ENCODE data around the gene AKR1C8. TPM values are rescaled to one million over a fixed set of nuclear protein-coding genes. Genes with fewer than 3 reads are reported as not detected.

The AKR1C8 gene
- total and polyA plus RNA-seq, 2 donors (not counting 3 experiments of a cell fraction or from before 2014, with no cell fraction given) = not detected

GRCh38 chr10:5147255-5147980 lies 37.5 kb downstream of the AKR1C8 start:
- intact Hi-C loops (cut with micrococcal nuclease) = no loop called here
- dilution Hi-C loops (cut with MboI; ENCODE audit: extremely low pct_ligation_motif_present, low sequenced_read_pairs) = no loop called here
- H4K20me1 ChIP-seq (replicated peaks; ENCODE audit: control insufficient read depth, extremely low read depth, insufficient read depth, low read length) = no peaks in the 10 kb centered on the region
- H2AFZ ChIP-seq (ENCODE audit: low read depth, low read length) = no peak overlapping the region
- H3K4me1 ChIP-seq (ENCODE audit: control insufficient read depth, extremely low read depth, insufficient read depth, low read length) = no peaks in the 10 kb centered on the region
- no peak overlapping the region for H3K27ac ChIP-seq (ENCODE audit: insufficient read depth, low read depth, low read length)
- FAIRE-seq = no peak
- no peaks in the 10 kb centered on the region for H3K79me2 ChIP-seq (ENCODE audit: control insufficient read depth, insufficient read depth, low read length)
- ChIA-PET CTCF (no interaction called here), POLR2A (no interaction called here)
- no peaks in the 10 kb centered on the region for H3K36me3 ChIP-seq (ENCODE audit: control insufficient read depth in 2 of 2, extremely low read depth in 1 of 2, insufficient read depth in 2 of 2, low read length in 2 of 2)
- no peaks in the 10 kb centered on the region for H3K27me3 ChIP-seq (ENCODE audit: control insufficient read depth in 2 of 2, insufficient read depth in 2 of 2, low read length in 2 of 2)
- no peak overlapping the region for H3K4me3 ChIP-seq (replicated peaks in 1 of 3; ENCODE audit: insufficient read depth in 1 of 3, low read depth in 1 of 3, low read length in 3 of 3)
- no peaks in the 10 kb centered on the region for H3K9me1 ChIP-seq (replicated peaks; ENCODE audit: control insufficient read depth, extremely low read depth, insufficient read depth, low read length)
- H3K9ac ChIP-seq (replicated peaks; ENCODE audit: extremely low read depth, insufficient read depth, low read length) = no peak overlapping the region
- no peaks in the 10 kb centered on the region for H3K9me3 ChIP-seq (replicated peaks; ENCODE audit: control insufficient read depth, insufficient read depth, low read length)
- no TSS peak for BruUV-seq (replicated peaks)
- DNase-seq (ENCODE audit: low read depth, low spot score) = no peak
- H3K4me2 ChIP-seq (ENCODE audit: insufficient read depth, low read length) = no peak overlapping the region
- TF ChIP-seq CTCF (IDR thresholded peaks at IDR 0.05; ENCODE audit: extremely low read depth in 1 of 2, insufficient read depth in 1 of 2, low read depth in 1 of 2, low read length in 2 of 2) (no peak), POLR2AphosphoS5 (IDR thresholded peaks at IDR 0.05; ENCODE audit: insufficient read depth, low read depth, low read length) (no peak), GATA2 (IDR thresholded peaks at IDR 0.05; ENCODE audit: insufficient read depth, insufficient read length, low read depth, low read length) (no peak), JUN (IDR thresholded peaks at IDR 0.05; ENCODE audit: borderline replicate concordance, insufficient read depth, insufficient read length, low read depth) (no peak), MYC (IDR thresholded peaks at IDR 0.05; ENCODE audit: low read depth, low read length) (no peak), POLR2A (IDR thresholded peaks at IDR 0.05; ENCODE audit: low read depth, low read length) (no peak), MAX (IDR thresholded peaks at IDR 0.05; ENCODE audit: insufficient read depth, insufficient read length) (no peak), FOS (IDR thresholded peaks at IDR 0.05; ENCODE audit: borderline replicate concordance, insufficient read depth, low read length) (no peak), EZH2 (IDR thresholded peaks at IDR 0.05; ENCODE audit: borderline replicate concordance, low read depth, low read length, severe bottlenecking) (no peak)
